GM18507 (cell line): ENCODE results near the gene TMEM61.

Source experiments
- DNase-seq: peaks from one replicate; pipeline ENCODE4 v3.0.0; 2011; ENCODE audit warnings: low read depth; ENCODE audit not compliant: insufficient read length; ENCODE audit errors: extremely low spot score
- FAIRE-seq: peaks from 2 replicates; lab custom pipeline; 2011; peaks lifted over from hg19 to GRCh38; lab: Jason Lieb, UNC

The TMEM61 gene

DNA sequence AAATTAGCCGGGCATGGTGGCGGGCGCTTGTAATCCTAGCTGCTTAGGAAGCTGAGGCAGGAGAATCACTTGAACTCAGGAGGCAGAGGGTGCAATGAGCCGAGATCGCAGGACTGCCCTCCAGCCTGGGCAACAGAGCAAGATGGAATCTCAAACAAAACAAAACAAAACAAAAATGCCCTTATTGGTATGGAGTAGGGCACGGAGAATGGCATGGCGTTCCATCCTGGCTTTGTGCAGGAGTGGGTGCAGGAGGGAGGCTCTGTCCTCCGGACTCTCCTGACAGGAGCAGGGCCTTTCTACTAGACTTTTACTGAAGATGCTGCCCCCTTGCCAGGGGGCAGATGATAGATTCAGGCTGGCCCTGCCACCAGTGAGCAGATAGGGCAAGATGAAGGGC, 1.0 kb downstream of the TMEM61 start:
- no peak for FAIRE-seq
- DNase-seq: no peak

DNA sequence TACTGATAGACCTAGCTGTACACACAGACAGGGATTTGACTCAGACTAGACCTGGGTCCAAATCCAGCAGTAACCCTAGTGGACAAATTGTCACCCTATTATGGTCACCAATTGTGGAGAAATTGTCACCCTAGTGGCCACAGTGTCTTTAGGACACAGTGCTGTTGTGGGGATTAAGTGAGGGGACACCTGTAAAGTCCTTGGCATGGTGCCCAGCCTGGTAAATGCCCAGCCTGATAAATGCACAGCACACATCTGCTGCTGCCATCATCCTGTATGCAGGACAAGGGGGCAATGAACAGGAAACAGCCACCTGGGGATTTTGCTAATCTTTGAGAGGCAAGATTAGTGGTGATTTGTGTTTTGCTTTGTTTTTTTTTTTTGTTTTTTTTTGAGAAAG, 2.3 kb downstream of the TMEM61 start:
- DNase-seq: no peak
- FAIRE-seq: no peak

DNA sequence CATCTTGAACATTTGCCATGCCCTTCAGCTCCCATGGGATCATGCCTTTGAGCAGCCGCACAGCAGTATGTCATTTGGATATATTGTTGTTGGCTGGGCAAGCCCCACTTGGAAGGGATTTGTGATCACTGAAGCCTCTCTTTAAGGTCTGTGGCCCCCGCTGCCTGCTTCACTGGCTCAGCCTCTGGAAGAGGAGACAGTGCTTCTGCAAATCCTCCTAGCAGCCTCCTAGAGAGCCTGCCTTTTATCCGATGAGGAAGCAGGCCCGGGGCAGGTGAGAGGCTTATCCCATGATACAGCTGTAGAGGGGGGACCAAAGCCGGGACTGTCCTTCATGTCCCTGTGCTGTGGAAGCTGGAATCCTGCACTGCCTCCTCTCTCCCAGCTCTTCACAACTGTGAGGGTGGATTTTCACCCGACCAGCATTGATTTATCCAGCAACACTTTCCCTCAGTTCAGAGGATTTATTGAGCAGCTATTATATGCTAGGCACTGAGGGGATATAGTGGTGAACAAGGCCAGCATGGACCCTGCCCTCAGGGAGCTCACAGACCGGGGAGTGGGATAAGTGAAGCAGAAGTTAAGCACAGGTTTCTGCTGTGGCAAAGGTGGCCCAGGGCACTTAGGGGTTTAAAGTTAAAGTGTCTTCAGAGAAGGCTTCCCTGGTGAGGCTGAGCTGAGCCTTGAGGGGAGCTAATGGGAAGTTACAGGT, 3.9 kb downstream of the TMEM61 start:
- FAIRE-seq: no peak
- no peak for DNase-seq

DNA sequence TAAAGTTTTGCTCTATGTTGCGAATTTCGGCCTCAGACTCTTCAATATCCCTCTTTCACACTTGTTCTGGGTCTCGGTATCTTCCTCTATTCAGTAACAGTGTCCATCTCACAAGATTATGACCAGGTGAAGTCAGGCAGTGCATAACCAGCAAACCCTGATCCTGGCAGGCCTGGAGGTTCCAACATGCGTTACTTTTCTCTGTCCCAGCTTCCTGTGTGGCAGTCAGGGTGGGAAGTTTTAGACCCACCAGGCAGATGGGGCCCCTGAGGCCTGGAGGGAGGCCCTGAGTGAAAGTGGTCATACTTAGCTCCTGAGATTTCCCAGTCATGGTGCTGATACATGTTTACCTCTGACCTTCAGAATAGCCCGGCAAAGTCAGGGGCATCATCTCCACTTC, 5.1 kb downstream of the TMEM61 start:
- FAIRE-seq: no peak

DNA sequence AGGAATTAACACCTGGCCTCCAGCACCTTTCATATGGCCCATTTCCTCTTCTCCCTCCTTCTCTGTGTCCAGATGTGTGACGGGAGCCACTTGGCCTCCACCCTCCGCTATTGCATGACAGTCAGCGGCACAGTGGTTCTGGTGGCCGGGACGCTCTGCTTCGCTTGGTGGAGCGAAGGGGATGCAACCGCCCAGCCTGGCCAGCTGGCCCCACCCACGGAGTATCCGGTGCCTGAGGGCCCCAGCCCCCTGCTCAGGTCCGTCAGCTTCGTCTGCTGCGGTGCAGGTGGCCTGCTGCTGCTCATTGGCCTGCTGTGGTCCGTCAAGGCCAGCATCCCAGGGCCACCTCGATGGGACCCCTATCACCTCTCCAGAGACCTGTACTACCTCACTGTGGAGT, 5.6 kb downstream of the TMEM61 start:
- DNase-seq (no peak), FAIRE-seq (no peak)

More for the DNA sequence above, 5.1 kb downstream of the TMEM61 start:
- DNase-seq: no peak

DNA sequence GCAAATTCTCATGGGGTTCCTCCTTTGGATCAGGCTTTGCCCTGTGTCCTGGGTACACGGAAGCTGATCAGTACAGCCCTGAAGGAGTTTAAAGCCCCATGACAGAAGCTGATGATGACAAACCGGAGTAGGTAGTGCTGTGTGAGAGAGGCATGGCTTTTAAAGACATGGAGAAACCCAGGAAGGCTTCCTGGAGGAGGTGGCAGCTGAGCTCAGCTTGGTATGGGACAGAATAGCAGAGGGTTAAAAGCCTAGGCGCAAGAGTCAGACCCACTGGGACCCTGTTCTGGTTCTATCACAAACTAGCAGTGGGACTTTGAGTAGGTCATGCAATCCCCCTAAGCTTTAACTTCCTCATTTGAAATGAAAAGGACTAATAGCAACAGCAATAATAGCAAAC, 6.1 kb downstream of the TMEM61 start:
- no peak for DNase-seq
- FAIRE-seq: no peak

DNA sequence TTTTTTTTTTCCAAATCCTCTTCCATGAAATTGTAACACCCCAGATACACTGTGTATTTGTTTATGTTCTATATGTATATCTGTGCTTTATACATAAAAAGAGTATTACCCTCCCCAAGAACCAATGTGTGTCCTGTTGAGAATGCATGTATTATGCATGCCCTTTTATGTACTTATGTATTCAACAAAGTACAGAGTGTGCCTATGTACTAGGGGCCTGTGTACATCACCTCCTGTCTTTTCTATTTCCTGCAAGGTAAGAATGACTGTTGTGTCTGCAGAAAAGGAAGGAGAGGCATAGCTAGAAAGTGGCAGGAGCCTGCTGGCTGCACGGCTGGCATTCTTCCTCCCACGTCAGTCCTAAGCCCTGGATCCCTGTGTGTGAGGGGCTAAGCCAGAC, 7.0 kb downstream of the TMEM61 start:
- FAIRE-seq (no peak), DNase-seq (no peak)

DNA sequence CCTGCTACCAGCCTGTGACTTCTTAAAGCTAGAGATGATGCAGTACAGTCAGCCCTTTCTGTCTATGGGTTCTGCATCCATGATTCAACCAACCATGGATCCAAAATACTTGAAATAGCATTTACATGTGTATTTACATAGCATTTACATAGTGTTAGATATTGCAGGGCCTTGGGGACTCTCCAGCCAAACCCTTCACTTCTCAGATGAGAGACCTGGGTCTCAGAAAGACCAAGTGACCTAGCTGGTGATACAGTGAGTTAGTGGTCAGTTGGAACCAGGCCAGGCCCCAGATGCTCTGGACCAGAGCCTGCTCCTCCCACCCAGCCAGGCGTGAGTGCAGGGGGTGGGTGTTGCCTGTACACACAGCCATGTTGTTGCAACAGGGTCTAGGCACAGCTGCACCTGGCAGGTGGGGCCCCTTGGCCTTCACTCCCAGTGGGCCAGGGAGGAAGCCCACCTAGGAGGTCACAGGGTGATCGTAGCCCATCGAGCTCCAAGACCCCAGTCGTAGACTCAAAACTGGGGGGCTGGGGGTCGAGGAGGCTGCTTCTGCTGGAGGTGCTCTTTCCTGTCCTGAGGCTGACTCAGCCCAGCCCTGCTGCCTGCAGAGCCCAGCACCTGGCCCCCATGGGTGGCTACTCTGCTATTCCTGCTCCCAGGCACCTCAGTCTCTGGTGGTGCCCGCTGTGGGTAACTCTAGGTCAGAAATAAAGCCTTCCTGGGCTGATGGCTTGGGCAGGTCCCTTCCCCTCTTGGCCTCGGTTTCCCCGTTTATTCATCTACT, 7.7 kb downstream of the TMEM61 start:
- FAIRE-seq (no peak), DNase-seq (no peak)

DNA sequence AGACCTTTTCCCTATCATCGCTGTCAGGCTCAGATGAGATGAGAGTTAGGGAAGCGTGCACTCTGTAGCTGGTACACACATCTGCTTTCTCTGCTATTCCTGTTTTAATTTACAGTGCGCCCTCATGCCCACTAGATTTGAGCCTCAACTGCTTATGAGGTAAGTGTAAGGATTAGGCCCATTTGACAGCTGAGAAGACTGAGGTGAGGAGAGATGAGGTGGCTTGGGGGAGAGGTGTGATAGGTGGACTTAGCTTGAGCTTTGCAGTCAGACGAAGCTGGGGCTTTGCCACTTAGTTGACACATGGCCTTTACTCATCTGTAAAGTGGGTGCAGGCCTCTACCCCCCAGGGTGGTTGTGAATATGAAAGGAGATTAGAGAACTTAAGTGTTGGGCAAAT, 8.5 kb downstream of the TMEM61 start:
- FAIRE-seq: no peak
- DNase-seq: no peak

DNA sequence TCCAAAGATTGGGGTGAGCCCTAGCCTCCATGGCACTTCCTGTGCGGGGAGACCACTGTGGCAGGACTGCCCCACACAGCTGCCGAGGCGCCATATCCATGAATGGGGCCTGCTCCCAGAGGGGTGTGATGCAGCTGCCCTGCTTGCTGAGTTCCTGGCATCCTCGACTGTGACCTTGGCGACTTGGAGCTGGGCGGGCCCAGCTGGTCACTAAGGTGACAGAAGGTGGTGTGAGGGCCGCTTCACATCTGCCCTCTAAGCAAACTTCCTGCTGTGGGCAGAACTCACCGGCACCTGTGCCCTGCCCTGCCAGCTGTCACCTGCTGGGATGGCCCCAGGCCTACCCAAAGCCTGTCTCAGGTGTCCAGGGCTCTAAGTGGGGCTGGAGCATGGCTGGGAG, 9.0 kb downstream of the TMEM61 start:
- FAIRE-seq: no peak

DNA sequence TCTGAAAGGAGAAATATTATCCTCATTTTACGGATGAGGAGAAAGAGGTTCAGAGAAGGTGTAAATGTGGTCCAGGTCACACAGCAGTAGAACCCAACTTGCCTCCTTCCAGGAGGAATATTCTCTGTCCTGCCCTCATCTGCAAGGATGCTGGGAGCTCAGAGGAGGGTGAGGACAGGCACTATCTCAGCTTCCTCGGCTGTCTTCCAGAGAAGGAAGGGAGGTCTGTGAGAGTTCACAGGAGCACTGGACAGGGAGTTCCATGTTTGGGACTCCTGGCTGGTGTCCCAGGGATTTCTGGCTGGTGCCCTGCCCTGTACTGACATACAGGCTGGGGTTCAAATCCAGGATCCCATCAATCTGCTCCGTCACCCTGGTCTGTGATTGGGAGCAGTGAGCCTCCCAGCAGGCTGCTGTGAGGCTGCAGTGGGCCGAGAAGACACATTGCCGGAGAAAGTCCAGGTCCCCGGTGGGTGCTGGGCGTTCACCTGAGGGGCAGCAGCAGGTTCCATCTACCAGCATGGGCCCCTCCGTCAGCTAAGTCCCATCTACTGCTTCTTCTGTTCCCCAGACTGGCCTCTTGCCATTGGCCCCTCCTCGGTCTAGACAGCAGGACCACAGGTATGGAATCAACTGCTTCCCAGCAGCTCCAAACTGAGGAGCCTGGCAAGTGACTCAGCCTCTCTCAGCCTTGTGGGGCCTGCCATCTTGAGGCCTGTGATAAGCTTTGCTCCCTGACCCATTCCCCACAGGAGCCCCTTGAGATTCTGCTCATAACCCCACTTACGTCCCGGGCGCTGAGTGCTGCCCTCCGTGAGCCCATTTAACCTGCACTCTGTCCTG, 9.8 kb downstream of the TMEM61 start:
- FAIRE-seq (no peak), DNase-seq (no peak)

More for the DNA sequence above, 9.0 kb downstream of the TMEM61 start:
- no peak for DNase-seq

DNA sequence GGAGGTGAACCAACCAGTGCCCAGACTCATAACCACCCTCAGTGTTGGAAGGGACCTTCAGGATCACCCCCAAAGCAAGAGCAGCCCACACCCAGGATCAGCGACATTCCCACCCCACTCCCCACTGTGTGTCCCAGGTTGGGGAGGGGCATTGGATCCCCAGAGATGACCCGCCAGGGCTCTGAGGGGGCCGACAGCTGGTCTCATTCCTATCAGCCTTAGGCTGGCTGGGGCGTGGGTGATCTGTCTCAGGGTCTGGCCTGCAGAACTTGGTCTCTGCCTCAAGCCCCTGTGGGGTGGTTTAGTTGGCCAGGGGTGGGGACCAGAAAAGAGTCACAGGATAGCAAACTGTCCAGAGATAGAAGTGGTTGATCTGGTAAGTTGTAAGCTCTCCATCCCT, 10.5 kb downstream of the TMEM61 start:
- DNase-seq (no peak), FAIRE-seq (no peak)

DNA sequence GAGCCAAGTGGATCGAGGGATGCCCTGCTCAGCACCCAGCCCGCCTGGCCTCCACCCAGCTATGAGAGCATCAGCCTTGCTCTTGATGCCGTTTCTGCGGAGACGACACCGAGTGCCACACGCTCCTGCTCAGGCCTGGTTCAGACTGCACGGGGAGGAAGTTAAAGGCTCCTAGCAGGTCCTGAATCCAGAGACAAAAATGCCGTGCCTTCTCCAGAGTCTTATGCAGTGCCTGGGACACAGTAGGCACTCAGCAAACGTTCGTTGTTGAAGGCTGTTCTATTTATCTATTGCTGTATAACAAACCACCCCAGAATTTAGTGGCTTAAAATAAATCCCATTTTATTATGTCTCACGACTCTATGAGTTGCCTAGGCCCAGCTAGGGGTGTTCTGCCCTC, 11.5 kb downstream of the TMEM61 start:
- FAIRE-seq: no peak
- no peak for DNase-seq

DNA sequence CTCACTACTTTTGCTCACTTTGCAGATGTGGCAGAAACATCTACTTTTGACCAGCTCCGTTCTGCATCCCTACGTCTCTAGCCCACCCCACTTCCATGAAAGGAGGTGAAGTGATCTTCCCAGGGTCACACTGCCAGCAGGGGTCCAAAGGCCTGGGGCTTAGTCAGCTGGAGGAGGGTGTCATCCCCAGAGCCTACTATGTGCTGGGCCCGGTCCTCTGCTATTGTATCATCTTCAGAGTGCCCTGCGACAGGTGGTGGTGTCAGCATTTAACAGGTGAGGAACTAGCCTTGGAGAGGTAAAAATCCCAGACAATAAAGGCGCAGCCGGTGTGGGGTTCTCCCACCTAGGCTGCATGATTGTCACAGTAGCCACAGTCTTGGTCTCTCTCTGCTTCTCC, 12.7 kb downstream of the TMEM61 start:
- no peak for FAIRE-seq
- no peak for DNase-seq

DNA sequence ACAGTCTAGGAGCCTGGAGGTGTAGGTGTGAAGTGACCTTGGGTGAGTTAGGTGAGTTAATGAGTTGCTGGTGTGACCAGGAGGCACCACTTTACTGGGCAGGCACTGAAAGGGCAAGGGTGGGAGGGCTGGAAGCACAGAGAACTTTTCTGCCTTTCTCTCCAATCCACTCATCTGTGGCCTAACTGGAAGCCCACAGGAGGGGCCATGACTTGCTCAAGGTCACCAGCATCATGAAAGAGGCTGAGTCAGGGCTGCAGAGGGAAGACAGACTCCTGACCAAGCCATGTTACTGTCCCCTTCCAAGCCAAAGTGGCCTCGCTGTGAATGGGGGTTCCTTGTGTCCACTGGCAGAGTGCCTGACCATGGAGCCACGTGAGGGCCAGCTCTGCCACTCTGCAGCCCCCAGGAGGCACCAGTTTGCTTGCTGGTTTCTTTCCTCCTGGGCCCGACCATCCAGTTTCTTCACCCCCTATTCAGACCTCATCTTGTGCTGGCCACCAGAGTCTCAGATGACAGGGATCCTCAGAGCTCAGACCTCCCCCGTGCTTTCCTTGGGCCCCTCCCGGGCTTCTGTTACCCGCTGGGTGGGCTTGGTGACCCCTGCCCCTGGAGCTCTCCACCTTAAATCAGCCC, 14.0 kb downstream of the TMEM61 start:
- FAIRE-seq: no peak
- no peak for DNase-seq

DNA sequence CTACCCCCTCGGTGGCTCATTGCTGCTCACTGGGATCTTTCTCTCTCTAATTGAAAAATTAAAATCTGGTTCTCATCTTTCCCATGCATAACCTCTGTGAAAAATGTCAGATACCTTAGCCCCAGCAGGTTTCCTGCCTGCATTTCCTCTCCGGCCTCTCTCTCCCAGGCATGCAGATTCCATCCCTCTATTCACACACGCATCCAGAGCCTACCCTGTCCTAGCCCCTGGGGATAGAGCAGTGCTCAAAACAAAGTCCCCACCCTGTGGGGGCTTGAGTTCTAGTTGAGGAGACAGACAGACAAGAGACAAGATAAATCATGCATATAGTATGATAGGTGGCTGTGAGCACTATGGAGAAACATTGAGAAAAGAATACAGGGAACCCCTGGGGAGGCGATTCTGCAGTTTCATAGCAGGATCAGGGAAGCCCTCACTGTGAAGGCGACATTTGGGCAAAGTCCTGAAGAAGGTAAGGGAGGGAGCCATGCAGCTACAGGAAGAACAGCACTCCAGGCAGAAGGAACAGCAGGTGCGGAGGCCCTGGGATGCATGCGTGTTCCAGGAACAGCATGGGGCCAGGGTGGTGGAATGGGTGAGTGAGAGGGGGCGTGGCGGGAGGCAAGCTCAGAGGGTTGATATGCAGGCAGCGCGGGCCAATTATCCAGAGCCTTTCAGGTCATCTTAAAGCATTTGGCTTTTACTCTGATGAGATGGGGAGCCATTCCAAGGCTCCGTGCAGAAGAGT, 14.8 kb downstream of the TMEM61 start:
- FAIRE-seq: no peak
- no peak for DNase-seq

DNA sequence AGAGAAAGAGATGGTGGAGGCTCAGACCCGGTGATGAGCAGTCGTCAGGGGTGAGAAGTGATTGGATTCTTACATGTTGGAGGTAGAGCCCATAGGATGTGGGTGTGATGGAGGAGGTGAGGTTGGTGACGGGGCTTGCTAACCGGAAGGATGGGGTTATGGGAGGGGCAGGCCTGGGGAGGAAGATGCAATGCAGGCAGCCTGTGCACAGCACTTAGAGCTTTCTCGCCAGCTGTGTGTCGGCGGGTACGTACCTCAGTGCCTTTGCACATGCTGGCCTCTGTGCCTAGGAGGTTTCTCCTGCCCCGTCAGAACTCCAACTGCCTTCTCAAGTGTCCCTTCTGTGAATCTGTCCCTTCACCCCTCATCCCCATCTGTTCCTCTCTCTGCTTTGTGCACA, 15.4 kb downstream of the TMEM61 start:
- DNase-seq (no peak), FAIRE-seq (peak; percentile 50)

DNA sequence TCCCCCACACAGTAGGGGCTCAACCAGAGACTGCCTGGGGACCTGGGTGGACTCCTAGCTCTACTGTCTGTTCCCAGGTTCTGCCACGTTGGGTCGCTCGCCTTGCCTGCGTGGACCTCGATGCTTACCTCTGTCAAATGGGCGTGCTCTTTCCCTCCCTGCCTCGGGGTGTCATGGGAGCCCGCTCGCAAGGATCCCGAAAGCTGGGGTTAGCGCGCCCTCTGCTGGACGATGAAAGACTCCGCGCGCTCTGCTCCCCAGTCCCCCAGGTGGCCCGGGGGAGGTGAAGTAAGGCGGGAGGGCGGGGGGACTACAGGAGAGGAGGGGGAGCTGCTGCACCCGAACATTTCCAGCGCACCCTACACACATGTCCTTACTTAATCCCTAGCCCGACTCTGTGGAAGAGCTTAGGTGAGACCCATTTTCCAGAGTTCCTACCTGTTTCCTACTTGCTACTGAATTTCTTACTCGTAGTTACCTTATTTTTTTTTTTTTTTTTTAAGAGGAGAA, 16.0 kb downstream of the TMEM61 start:
- peak; percentile 89 for FAIRE-seq
- peak; percentile 86 for DNase-seq
